H1 (cell line): ENCODE measurements around the gene IFIT2. TPM values are rescaled to one million over a fixed set of nuclear protein-coding genes. Genes with fewer than 3 reads are reported as not detected.
"Not testable (repeated sequence)": the region's sequence is repeated elsewhere in the genome, so short reads cannot be mapped to it uniquely, and the experiment has no call there.

Experiments
- CTCF ChIA-PET: fragments of 300-600 bp; sonication (Branson Sonifier 250); formaldehyde crosslinking; loops from one replicate; lab custom pipeline; 2021; ENCODE audit not compliant: partially characterized antibody; lab: Charles Lee
- POLR2A ChIA-PET: fragments of 300-600 bp; sonication (Branson Sonifier 250); formaldehyde crosslinking; loops from one replicate; lab custom pipeline; 2021; ENCODE audit warnings: inconsistent platforms; ENCODE audit not compliant: partially characterized antibody; lab: Charles Lee
- DNase-seq, 2 experiments: peaks; one replicate each; pipeline versions ENCODE4 v3.0.0 to v3.0.0-alpha.2; 2010 to 2022; ENCODE audit warnings: low spot score in 2 of 2, low read depth in 1 of 2, mixed read lengths in 1 of 2
- FAIRE-seq: peaks from 2 replicates; lab custom pipeline; 2011; peaks lifted over from hg19 to GRCh38; lab: Jason Lieb, UNC
- H2AFZ ChIP-seq: 2 replicates; pipeline ENCODE4 v1.8.1; 2012; ENCODE audit warnings: low read length, inconsistent platforms
- H2AK5ac ChIP-seq: 2 replicates; pipeline ENCODE4 v1.6.1; 2013; ENCODE audit warnings: low read depth, low read length
- H2BK120ac ChIP-seq: replicated peaks from 2 replicates; pipeline ENCODE3; 2013; ENCODE audit warnings: low read depth, low read length, inconsistent platforms
- H2BK12ac ChIP-seq: 2 replicates; pipeline ENCODE4 v1.6.1; 2013; ENCODE audit warnings: low read depth, low read length
- H2BK15ac ChIP-seq: 2 replicates; pipeline ENCODE4 v1.6.1; 2013; ENCODE audit warnings: low read length
- H2BK20ac ChIP-seq: 2 replicates; pipeline ENCODE4 v1.6.1; 2013; ENCODE audit warnings: low read length
- H2BK5ac ChIP-seq: 2 replicates; pipeline ENCODE4 v1.6.1; 2013; ENCODE audit warnings: low read depth, low read length
- H3K14ac ChIP-seq: 2 replicates; pipeline ENCODE4 v1.6.1; 2013; ENCODE audit warnings: inconsistent platforms; ENCODE audit not compliant: insufficient read length
- H3K18ac ChIP-seq: 2 replicates; pipeline ENCODE4 v1.6.1; 2013; ENCODE audit warnings: low read length; ENCODE audit errors: extremely low read depth
- H3K23ac ChIP-seq: 2 replicates; pipeline ENCODE4 v1.6.1; 2013; ENCODE audit warnings: inconsistent platforms; ENCODE audit not compliant: insufficient read length
- H3K23me2 ChIP-seq: 2 replicates; pipeline ENCODE4 v1.6.1; 2013; ENCODE audit warnings: low read depth, low read length
- H3K27ac ChIP-seq: 2 replicates; pipeline ENCODE4 v1.6.1; 2011; ENCODE audit warnings: low read depth, low read length, inconsistent platforms
- H3K27me3 ChIP-seq, 4 experiments: replicated peaks in 1 of 4; 1 replicate in 1 of 4; 2 replicates in 3 of 4; pipeline versions ENCODE4 v1.6.1 to v1.8.1; 2011 to 2013; ENCODE audit warnings: low read length in 3 of 4, mild to moderate bottlenecking in 3 of 4, inconsistent platforms in 2 of 4, mixed read lengths in 2 of 4, moderate library complexity in 1 of 4; ENCODE audit not compliant: control insufficient read depth in 3 of 4, insufficient read depth in 3 of 4; ENCODE audit errors: extremely low read depth in 1 of 4
- H3K36me3 ChIP-seq, 4 experiments: 2 replicates each; pipeline versions ENCODE4 v1.6.1 to v1.8.1; 2011 to 2013; ENCODE audit warnings: mild to moderate bottlenecking in 4 of 4, low read length in 3 of 4, moderate library complexity in 2 of 4, control low read depth in 1 of 4, inconsistent platforms in 1 of 4; ENCODE audit not compliant: insufficient read depth in 4 of 4, control insufficient read depth in 2 of 4
- H3K4ac ChIP-seq: replicated peaks from 2 replicates; pipeline ENCODE3; 2013; ENCODE audit warnings: low read length, low read depth, mixed read lengths, inconsistent platforms; ENCODE audit not compliant: insufficient read length
- H3K4me1 ChIP-seq, 4 experiments: replicated peaks in 1 of 4; 1 replicate in 1 of 4; 2 replicates in 3 of 4; pipeline versions ENCODE4 v1.6.1 to v1.8.1; 2011 to 2013; ENCODE audit warnings: low read length in 3 of 4, inconsistent platforms in 2 of 4, mixed read lengths in 1 of 4; ENCODE audit not compliant: insufficient read depth in 4 of 4, control insufficient read depth in 3 of 4
- H3K4me2 ChIP-seq, 2 experiments: 2 replicates each; pipeline versions ENCODE4 v1.6.1 to v1.8.1; 2011 to 2013; ENCODE audit warnings: low read depth in 2 of 2, low read length in 2 of 2, control low read depth in 1 of 2, inconsistent platforms in 1 of 2, mild to moderate bottlenecking in 1 of 2; ENCODE audit not compliant: insufficient read depth in 1 of 2
- H3K4me3 ChIP-seq, 4 experiments: fragments of 200-600, 300-600 bp in 1 of 4; sonication (generic), shearing (Covaris generic), sonication (Bioruptor Twin) in 1 of 4; 2 replicates each; pipeline versions ENCODE4 v1.5.1 to v1.8.1; 2011 to 2016; ENCODE audit warnings: low read length in 4 of 4, low read depth in 3 of 4, control low read depth in 2 of 4, inconsistent platforms in 2 of 4, mild to moderate bottlenecking in 2 of 4, mixed read lengths in 1 of 4, moderate library complexity in 1 of 4; ENCODE audit not compliant: insufficient read depth in 2 of 4; ENCODE audit errors: extremely low read depth in 1 of 4
- H3K56ac ChIP-seq: replicated peaks from 2 replicates; pipeline ENCODE3; 2013; ENCODE audit warnings: low read depth, mild to moderate bottlenecking, mixed read lengths, low read length, inconsistent platforms; ENCODE audit not compliant: insufficient read length
- H3K79me1 ChIP-seq: 2 replicates; pipeline ENCODE4 v1.6.1; 2013; ENCODE audit warnings: low read depth, low read length, control low read depth
- H3K79me2 ChIP-seq, 2 experiments: 2 replicates each; pipeline versions ENCODE4 v1.6.1 to v1.8.1; 2012 to 2013; ENCODE audit warnings: low read length in 2 of 2, mild to moderate bottlenecking in 2 of 2, inconsistent platforms in 1 of 2; ENCODE audit not compliant: insufficient read depth in 2 of 2, control insufficient read depth in 1 of 2
- H3K9ac ChIP-seq, 4 experiments: replicated peaks in 1 of 4; 1 replicate in 1 of 4; 2 replicates in 3 of 4; pipeline versions ENCODE4 v1.6.1 to v1.8.1; 2011 to 2013; ENCODE audit warnings: low read depth in 3 of 4, low read length in 3 of 4, control low read depth in 2 of 4, mild to moderate bottlenecking in 2 of 4, moderate library complexity in 2 of 4, inconsistent platforms in 1 of 4; ENCODE audit errors: extremely low read depth in 1 of 4
- H3K9me3 ChIP-seq, 2 experiments: 2 replicates each; pipeline versions ENCODE4 v1.6.1 to v1.8.1; 2012 to 2013; ENCODE audit warnings: mild to moderate bottlenecking in 2 of 2, moderate library complexity in 2 of 2, control low read depth in 1 of 2, inconsistent platforms in 1 of 2, low read depth in 1 of 2, low read length in 1 of 2, mixed read lengths in 1 of 2; ENCODE audit not compliant: insufficient read depth in 2 of 2
- H4K20me1 ChIP-seq, 2 experiments: replicated peaks in 1 of 2; 2 replicates each; pipeline versions ENCODE3 to v1.8.1; 2011 to 2013; ENCODE audit warnings: inconsistent platforms in 2 of 2, low read length in 2 of 2, mild to moderate bottlenecking in 1 of 2; ENCODE audit not compliant: insufficient read depth in 2 of 2, control insufficient read depth in 1 of 2
- H4K5ac ChIP-seq: 2 replicates; pipeline ENCODE4 v1.6.1; 2013; ENCODE audit warnings: low read length, low read depth, mixed read lengths, inconsistent platforms; ENCODE audit not compliant: insufficient read length
- H4K8ac ChIP-seq: 2 replicates; pipeline ENCODE4 v1.8.0; 2013; ENCODE audit warnings: mild to moderate bottlenecking, moderate library complexity, low read length, inconsistent platforms; ENCODE audit not compliant: insufficient read depth; ENCODE audit errors: extremely low read depth
- H4K91ac ChIP-seq: replicated peaks from 2 replicates; pipeline ENCODE3; 2013; ENCODE audit warnings: low read length, mixed read lengths, inconsistent platforms; ENCODE audit not compliant: insufficient read length
- WGBS, 2 experiments: shearing (Covaris generic) in 1 of 2; methylation state at CpG; one replicate each; pipeline versions ENCODE4 v1.1.6 to v1.1.7; 2013 to 2015; ENCODE audit warnings: low lambda C conversion rate in 2 of 2, mixed read lengths in 2 of 2, inconsistent platforms in 1 of 2, low coverage in 1 of 2, missing lambda C conversion rate in 1 of 2; ENCODE audit not compliant: insufficient replicate concordance in 2 of 2, insufficient coverage in 1 of 2, insufficient read length in 1 of 2; ENCODE audit errors: extremely low coverage in 1 of 2, missing lambda C conversion rate in 1 of 2; 5-methylcytosine and 5-hydroxymethylcytosine counted together
- polyA plus RNA-seq, 7 experiments: library from polyadenylated mRNA; depleted of rRNA in 3 of 7; stranded (reverse) in 5 of 7; unstranded in 2 of 7; fragments of >200 nt in 5 of 7; fragments of 200-250 nt in 2 of 7; gene quantifications; 1 replicate in 5 of 7; 2 replicates in 1 of 7; 4 replicates in 1 of 7; pipeline versions ENCODE4 v1.2.1 to v1.2.3, GENCODE V29; 2011 to 2013; ENCODE audit warnings: missing spikeins in 2 of 7, mixed read lengths in 2 of 7
- total RNA-seq: library from RNA; stranded (reverse); fragmentation: NEBNext Ultra II Directional; extraction: Animal tissue kit (Norgen Biotek cat#: 25700); gene quantifications from 2 replicates; pipeline ENCODE4 v1.2.1, GENCODE V29; 2021

IFIT2 gene
- total and polyA plus RNA-seq, 2 of the 8 experiments (the other 6 are each of a cell fraction or from before 2014, with no cell fraction given): 0.03 to 0.35 TPM

DNA sequence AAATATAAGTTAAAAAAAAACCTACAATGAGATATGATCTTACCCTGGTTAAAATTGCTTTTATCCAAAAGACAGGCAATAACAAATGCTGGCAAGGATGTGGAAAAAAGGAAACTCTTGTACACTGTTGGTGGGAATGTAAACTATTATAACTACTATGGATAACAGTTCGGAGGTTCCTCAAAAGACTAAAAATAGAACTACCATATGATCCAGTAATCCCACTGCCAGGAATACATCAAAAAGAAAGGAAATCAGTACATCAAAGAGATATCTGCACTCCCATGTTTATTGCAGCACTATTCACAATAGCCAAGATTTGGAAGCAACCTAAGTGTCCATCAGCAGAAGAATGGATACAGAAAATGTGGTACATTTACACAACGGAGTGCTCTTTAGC, 24.0 kb downstream of the IFIT2 start:
- H2AFZ ChIP-seq, H2AK5ac ChIP-seq, H2BK12ac ChIP-seq, H3K27me3 ChIP-seq, H3K4me3 ChIP-seq, H3K23ac ChIP-seq, H3K9me3 ChIP-seq, DNase-seq, H2BK20ac ChIP-seq, H3K27ac ChIP-seq, H3K23me2 ChIP-seq, H2BK15ac ChIP-seq, POLR2A ChIA-PET, H3K56ac ChIP-seq, H3K36me3 ChIP-seq, H3K79me1 ChIP-seq, H3K4me2 ChIP-seq, H3K18ac ChIP-seq, H4K91ac ChIP-seq, H4K5ac ChIP-seq, H3K79me2 ChIP-seq, H3K14ac ChIP-seq, H3K4me1 ChIP-seq, H3K4ac ChIP-seq, H3K9ac ChIP-seq, FAIRE-seq, H2BK5ac ChIP-seq, H4K20me1 ChIP-seq, CTCF ChIA-PET, H2BK120ac ChIP-seq: not testable (repeated sequence)
- WGBS, 2 experiments: 94% methylated on average over 2 of the region's 2 CpGs; no CpG with 5 or more reads in 1 of the 2 experiments
- peak overlapping the region; percentile 99 for H4K8ac ChIP-seq
